Gastrocnemius medialis (tissue), 4 donors: ENCODE measurements around the gene YWHAH. TPM values are rescaled to one million over a fixed set of nuclear protein-coding genes. Genes with fewer than 3 reads are reported as not detected.
"Not testable (repeated sequence)": the region's sequence is repeated elsewhere in the genome, so short reads cannot be mapped to it uniquely, and the experiment has no call there.

ENCODE experiments used
- ATAC-seq, 2 donors: fragments of 150-250 bp; one replicate each; pipeline ENCODE4 v1.9.1; 2016
- DNase-seq, 2 donors: peaks; one replicate each; pipeline ENCODE4 v3.0.0-alpha.2; 2019
- H3K27ac ChIP-seq, 4 donors: fragments of 200-600 bp; sonication (generic); 1 replicate in 1 of 4; 2 replicates in 3 of 4; pipeline ENCODE4 v1.5.1; 2016 to 2018; ENCODE audit warnings: mild to moderate bottlenecking in 2 of 4, moderate library complexity in 1 of 4
- H3K27me3 ChIP-seq, 3 donors: fragments of 200-600 bp; sonication (generic) in 2 of 3; 1 replicate in 1 of 3; 2 replicates in 2 of 3; pipeline versions ENCODE4 v1.5.1 to v1.6.0; 2016 to 2019; ENCODE audit warnings: mild to moderate bottlenecking in 1 of 3, moderate library complexity in 1 of 3
- H3K36me3 ChIP-seq, 2 donors: fragments of 200-600 bp; sonication (generic) in 1 of 2; one replicate each; pipeline ENCODE4 v1.5.1; 2017 to 2018
- H3K4me1 ChIP-seq, 2 donors: fragments of 200-600 bp; sonication (generic) in 1 of 2; one replicate each; pipeline ENCODE4 v1.5.1; 2016 to 2017; ENCODE audit warnings: mild to moderate bottlenecking in 2 of 2
- H3K4me3 ChIP-seq, 4 donors: fragments of 200-600 bp; sonication (generic) in 3 of 4; 1 replicate in 1 of 4; 2 replicates in 3 of 4; pipeline ENCODE4 v1.5.1; 2016 to 2019; ENCODE audit warnings: mild to moderate bottlenecking in 2 of 4
- H3K9me3 ChIP-seq, 3 donors: fragments of 200-600 bp; sonication (generic) in 2 of 3; 1 replicate in 1 of 3; 2 replicates in 2 of 3; pipeline ENCODE4 v1.5.1; 2016 to 2019
- POLR2A ChIP-seq, 2 donors: fragments of 450-650 bp; IDR thresholded peaks; one replicate each; pipeline ENCODE4 v1.6.1; 2017; ENCODE audit warnings: antibody characterized with exemption in 2 of 2, mild to moderate bottlenecking in 2 of 2, moderate library complexity in 2 of 2
- in situ Hi-C, 4 donors: fragments of 200-750 bp; cut with MboI; loops; one replicate each; pipeline versions ENCODE4 v1.15.0 to v1.8.0; 2017; ENCODE audit warnings: low sequenced_read_pairs in 4 of 4
- intact Hi-C: fragments of 100-400 bp; cut with DNase I; formaldehyde crosslinking; loops from one replicate; pipeline ENCODE4 v1.15.1; 2023; ENCODE audit warnings: low total_unique reads
- total RNA-seq, 4 donors: library from RNA; depleted of rRNA; stranded (reverse); fragments of >200 nt; gene quantifications; one replicate each; pipeline versions ENCODE4 v1.1.0 to v1.2.3, GENCODE V29; 2016
- TF ChIP-seq, protein P1 (sequence below), 5 experiments: fragments of 450-650 bp in 3 of 5; fragments of 200-600 bp in 2 of 5; sonication (generic) in 2 of 5; IDR thresholded peaks in 4 of 5; conservative IDR thresholded peaks in 1 of 5; 1 replicate in 4 of 5; 2 replicates in 1 of 5; pipeline ENCODE4 v1.5.1; 2016 to 2019; ENCODE audit warnings: antibody characterized with exemption in 5 of 5, mild to moderate bottlenecking in 3 of 5, moderate library complexity in 3 of 5

The YWHAH gene
- total RNA-seq, 4 donors from 2014 or later: 26.6 to 65.8 (median 45.7) TPM

DNA sequence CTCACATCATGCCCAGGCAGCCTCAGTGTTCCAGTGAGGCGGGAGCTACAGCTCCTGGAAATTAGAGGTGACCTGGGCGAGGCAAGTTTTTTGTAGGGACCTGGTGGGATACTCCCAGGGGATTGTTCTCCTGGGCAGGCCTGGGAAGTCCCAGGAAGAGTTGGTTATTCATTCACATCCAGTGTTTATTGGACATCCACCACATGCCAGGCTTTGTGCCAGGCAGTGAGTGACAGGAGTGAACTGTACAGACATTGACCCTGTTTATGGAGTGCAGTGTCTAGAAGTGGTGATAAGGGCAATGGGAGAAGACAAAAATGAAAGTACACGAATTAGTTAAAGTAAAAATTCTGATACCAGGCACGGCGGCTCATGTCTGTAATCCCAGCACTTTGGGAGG lies 29.4 kb downstream of the YWHAH start:
- in situ Hi-C loops: loop anchor here in 2 of 4 donors (10.0 to 25.0 kb wide), 2 partner anchors 111 to 489 kb away; partner anchors contain the start of genes BPIFC (in 1 of the 2) and FBXO7 (in 1 of the 2)
- no peak for ATAC-seq

DNA sequence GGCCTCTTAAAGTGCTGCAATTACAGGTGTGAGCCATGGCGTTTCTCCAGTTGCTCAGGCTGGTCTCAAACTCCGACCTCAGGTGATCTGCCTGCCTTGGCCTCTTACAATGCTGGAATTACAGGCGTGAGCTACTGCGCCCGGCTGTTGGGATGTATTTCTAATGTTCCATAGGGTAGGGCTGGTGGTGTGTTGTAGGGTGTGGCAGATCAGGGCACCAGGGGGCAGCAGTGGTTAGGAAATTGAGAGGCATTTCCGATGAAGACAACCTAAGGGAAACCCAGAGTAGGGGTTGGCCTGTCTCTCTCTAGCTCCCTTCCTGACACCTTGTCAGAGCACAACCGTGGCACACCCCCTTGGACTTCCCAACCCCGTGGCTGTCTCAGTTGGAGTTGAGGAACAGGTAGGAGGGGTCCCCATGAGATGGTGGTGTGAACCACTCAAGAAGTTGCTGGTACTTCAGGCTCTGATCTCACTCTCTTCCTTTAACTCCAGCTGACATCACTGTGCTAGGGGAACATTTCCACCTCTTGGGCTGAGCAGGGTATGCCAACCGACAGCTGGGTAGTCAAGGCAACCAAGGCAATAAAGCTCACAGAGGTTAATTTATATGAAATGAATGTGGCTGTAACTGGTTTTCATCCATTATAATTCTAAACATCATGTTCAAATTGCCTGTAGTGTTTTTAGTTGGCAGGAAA lies 33.0 kb downstream of the YWHAH start:
- Histone ChIP-seq H3K4me3 (no peak overlapping the region), H3K27ac (no peak overlapping the region), H3K36me3 (no peaks in the 10 kb centered on the region), H3K9me3 (no peaks in the 10 kb centered on the region), H3K4me1 (no peaks in the 10 kb centered on the region), H3K27me3 (no peaks in the 10 kb centered on the region)
- DNase-seq (peak; percentile 48 to 70), ATAC-seq (peak; percentile 89 to 90)
- intact Hi-C loops: loop anchor here (1.0 to 5.0 kb wide), 3 partner anchors 65 to 289 kb away; partner anchors contain the start of gene SLC5A1
- TF ChIP-seq, protein P1, sequence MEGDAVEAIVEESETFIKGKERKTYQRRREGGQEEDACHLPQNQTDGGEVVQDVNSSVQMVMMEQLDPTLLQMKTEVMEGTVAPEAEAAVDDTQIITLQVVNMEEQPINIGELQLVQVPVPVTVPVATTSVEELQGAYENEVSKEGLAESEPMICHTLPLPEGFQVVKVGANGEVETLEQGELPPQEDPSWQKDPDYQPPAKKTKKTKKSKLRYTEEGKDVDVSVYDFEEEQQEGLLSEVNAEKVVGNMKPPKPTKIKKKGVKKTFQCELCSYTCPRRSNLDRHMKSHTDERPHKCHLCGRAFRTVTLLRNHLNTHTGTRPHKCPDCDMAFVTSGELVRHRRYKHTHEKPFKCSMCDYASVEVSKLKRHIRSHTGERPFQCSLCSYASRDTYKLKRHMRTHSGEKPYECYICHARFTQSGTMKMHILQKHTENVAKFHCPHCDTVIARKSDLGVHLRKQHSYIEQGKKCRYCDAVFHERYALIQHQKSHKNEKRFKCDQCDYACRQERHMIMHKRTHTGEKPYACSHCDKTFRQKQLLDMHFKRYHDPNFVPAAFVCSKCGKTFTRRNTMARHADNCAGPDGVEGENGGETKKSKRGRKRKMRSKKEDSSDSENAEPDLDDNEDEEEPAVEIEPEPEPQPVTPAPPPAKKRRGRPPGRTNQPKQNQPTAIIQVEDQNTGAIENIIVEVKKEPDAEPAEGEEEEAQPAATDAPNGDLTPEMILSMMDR (IDR thresholded peaks at IDR 0.05 in 4 of 5, conservative IDR thresholded peaks at IDR 0.05 in 1 of 5): peak; percentile 70 to 84 (median 76)
- no peak for TF ChIP-seq POLR2A (IDR thresholded peaks at IDR 0.05)
- in situ Hi-C loops: loop anchor here (5.0 to 25.0 kb wide), 7 partner anchors 100 to 1035 kb away; partner anchors contain the start of genes BPIFC (in 2 of the 4), FBXO7 (in 2 of the 4) and SLC5A4 (in 1 of the 4)

More for the DNA sequence above, 29.4 kb downstream of the YWHAH start:
- TF ChIP-seq, protein P1 (IDR thresholded peaks at IDR 0.05 in 4 of 5, conservative IDR thresholded peaks at IDR 0.05 in 1 of 5): no peak
- no peak for TF ChIP-seq POLR2A (IDR thresholded peaks at IDR 0.05)
- Histone ChIP-seq H3K27ac (no peak overlapping the region), H3K36me3 (no peaks in the 10 kb centered on the region), H3K27me3 (no peaks in the 10 kb centered on the region), H3K4me3 (no peak overlapping the region), H3K9me3 (no peaks in the 10 kb centered on the region), H3K4me1 (peaks cover 0 to 11% of the 10 kb centered on the region in 2 donors)
- intact Hi-C loops: no loop called here
- DNase-seq: no peak

DNA sequence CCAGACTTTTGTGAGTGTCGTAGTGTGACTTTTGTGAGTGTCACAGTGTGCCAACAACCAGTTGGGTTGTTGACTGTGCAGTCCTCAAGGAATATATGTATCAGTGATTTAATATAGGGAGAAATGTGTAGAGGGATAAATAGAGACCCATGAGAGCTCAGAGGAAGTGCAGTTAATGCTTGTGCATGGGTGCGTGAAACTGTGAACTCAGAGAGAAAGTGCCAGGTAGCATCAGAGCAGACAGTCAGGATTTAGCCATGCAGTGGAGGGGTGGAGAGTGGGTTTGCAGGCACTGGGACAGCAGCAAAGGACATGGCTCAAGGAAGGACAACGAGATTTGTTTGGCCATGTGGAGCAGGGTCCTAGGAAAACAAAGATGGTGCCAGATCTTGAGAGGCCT lies 33.6 kb downstream of the YWHAH start:
- H3K27me3 ChIP-seq: no peaks in the 10 kb centered on the region
- H3K4me3 ChIP-seq: no peak overlapping the region
- no peaks in the 10 kb centered on the region for H3K9me3 ChIP-seq
- DNase-seq (no peak), ATAC-seq (no peak)
- no peak for TF ChIP-seq POLR2A (IDR thresholded peaks at IDR 0.05)
- TF ChIP-seq, protein P1 (IDR thresholded peaks at IDR 0.05 in 4 of 5, conservative IDR thresholded peaks at IDR 0.05 in 1 of 5): no peak
- in situ Hi-C loops: loop anchor here (5.0 to 25.0 kb wide), 7 partner anchors 99 to 1034 kb away; partner anchors contain the start of genes BPIFC (in 2 of the 4), FBXO7 (in 2 of the 4) and SLC5A4 (in 1 of the 4)
- H3K27ac ChIP-seq: no peak overlapping the region
- no peaks in the 10 kb centered on the region for H3K36me3 ChIP-seq
- no peaks in the 10 kb centered on the region for H3K4me1 ChIP-seq
- intact Hi-C loops: loop anchor here (1.0 to 5.0 kb wide), 3 partner anchors 64 to 288 kb away; partner anchors contain the start of gene SLC5A1

DNA sequence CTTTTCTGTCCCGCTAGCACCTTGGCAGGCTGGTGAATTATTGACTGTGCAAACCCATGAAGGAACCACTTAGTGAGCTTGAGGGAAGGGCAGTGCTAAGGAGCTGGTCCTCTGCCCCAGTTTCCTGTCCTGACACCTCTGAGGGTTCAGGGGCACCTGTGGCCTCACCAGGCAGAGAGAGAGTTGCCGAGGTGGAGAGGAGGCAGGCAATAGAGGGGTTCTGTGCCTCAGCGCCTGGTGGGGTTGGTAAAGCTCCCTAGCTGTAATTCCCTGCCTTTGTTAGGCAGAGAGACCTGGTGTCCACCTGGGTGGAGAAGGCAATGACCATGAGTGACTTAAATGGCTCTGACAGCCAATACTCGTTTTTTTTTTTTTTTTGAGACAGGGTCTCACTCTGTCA lies 36.3 kb downstream of the YWHAH start:
- H3K27me3 ChIP-seq: no peaks in the 10 kb centered on the region
- no peaks in the 10 kb centered on the region for H3K9me3 ChIP-seq
- in situ Hi-C loops (loop anchor here (10.0 to 25.0 kb wide), 4 partner anchors 282 to 1032 kb away; partner anchors contain the start of genes BPIFC (in 2 of the 4), FBXO7 (in 2 of the 4) and SLC5A4 (in 1 of the 4)), intact Hi-C loops (no loop called here)
- no peak for TF ChIP-seq POLR2A (IDR thresholded peaks at IDR 0.05)
- TF ChIP-seq, protein P1 (IDR thresholded peaks at IDR 0.05 in 4 of 5, conservative IDR thresholded peaks at IDR 0.05 in 1 of 5): no peak
- no peaks in the 10 kb centered on the region for H3K36me3 ChIP-seq
- no peak overlapping the region for H3K27ac ChIP-seq
- no peak overlapping the region for H3K4me3 ChIP-seq
- DNase-seq: no peak
- no peaks in the 10 kb centered on the region for H3K4me1 ChIP-seq
- ATAC-seq: no peak

DNA sequence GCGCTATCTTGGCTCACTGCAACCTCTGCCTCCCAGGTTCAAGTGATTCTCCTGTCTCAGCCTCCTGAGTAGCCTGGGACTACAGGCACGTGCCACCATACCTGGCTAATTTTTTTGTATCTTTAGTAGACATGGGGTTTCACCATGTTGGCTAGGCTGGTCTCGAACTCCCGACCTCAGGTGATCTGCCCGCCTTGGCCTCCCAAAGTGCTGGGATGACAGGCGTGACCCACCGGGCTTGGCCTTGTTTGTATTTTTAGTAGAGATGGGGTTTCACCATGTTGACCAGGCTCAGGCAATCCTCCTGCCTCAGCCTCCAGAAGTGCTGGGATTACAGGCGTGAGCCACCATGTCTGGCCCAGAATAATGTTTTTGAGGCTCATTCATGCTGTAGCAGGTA lies 37.6 kb downstream of the YWHAH start:
- H3K27me3 ChIP-seq, intact Hi-C loops, H3K4me1 ChIP-seq, H3K27ac ChIP-seq, H3K9me3 ChIP-seq, H3K4me3 ChIP-seq, H3K36me3 ChIP-seq, DNase-seq, ATAC-seq: not testable (repeated sequence)
- in situ Hi-C loops: loop anchor here (10.0 to 25.0 kb wide), 4 partner anchors 280 to 1030 kb away; partner anchors contain the start of genes BPIFC (in 2 of the 4), FBXO7 (in 2 of the 4) and SLC5A4 (in 1 of the 4)
